IMR-90 (cell line): ENCODE results near the gene MDC1.

Experiments used
- BHLHE40 ChIP-seq: fragments of 150-350 bp; IDR thresholded peaks from 2 replicates; pipeline ENCODE4 v1.6.1; 2016; ENCODE audit warnings: mild to moderate bottlenecking, low read depth, low read length
- CEBPB ChIP-seq: IDR thresholded peaks from 2 replicates; pipeline ENCODE4 v1.6.1; 2012; ENCODE audit warnings: low read depth, low read length, improper control_type of control experiment
- FOS ChIP-seq: fragments of 150-350 bp; IDR thresholded peaks from 2 replicates; pipeline ENCODE4 v1.6.1; 2016; ENCODE audit warnings: low read depth, low read length
- MAFK ChIP-seq: IDR thresholded peaks from 2 replicates; pipeline ENCODE4 v1.6.1; 2012; ENCODE audit warnings: low read depth, low read length, improper control_type of control experiment
- MAZ ChIP-seq: IDR thresholded peaks from 2 replicates; pipeline ENCODE4 v1.6.1; 2012; ENCODE audit warnings: low read depth, mild to moderate bottlenecking, low read length, improper control_type of control experiment, moderate library complexity, borderline replicate concordance
- NFE2L2 ChIP-seq: fragments of 150-350 bp; IDR thresholded peaks from 2 replicates; pipeline ENCODE4 v1.6.1; 2016; ENCODE audit warnings: low read depth, mild to moderate bottlenecking, low read length
- POLR2A ChIP-seq: IDR thresholded peaks from 2 replicates; pipeline ENCODE4 v1.6.1; 2012; ENCODE audit warnings: mild to moderate bottlenecking, low read depth, low read length
- RAD21 ChIP-seq: IDR thresholded peaks from 2 replicates; pipeline ENCODE4 v1.6.1; 2012; ENCODE audit warnings: low read length, improper control_type of control experiment
- RFX5 ChIP-seq: IDR thresholded peaks from 2 replicates; pipeline ENCODE4 v1.8.0; 2012; ENCODE audit warnings: low read depth, mild to moderate bottlenecking, low read length, moderate library complexity
- SMC3 ChIP-seq: fragments of 150-350 bp; IDR thresholded peaks from 2 replicates; pipeline ENCODE4 v1.6.1; 2016; ENCODE audit warnings: low read depth, mild to moderate bottlenecking, antibody characterized with exemption, low read length, moderate library complexity
- TF ChIP-seq, protein P1 (sequence below): conservative IDR thresholded peaks from 2 replicates; pipeline ENCODE4 v1.5.1; 2012; ENCODE audit warnings: mild to moderate bottlenecking, low read depth, low read length, improper control_type of control experiment
- TF ChIP-seq, protein P2 (sequence below): fragments of 150-350 bp; IDR thresholded peaks from 2 replicates; pipeline ENCODE4 v1.6.1; 2017; ENCODE audit warnings: mild to moderate bottlenecking, antibody characterized with exemption, low read length, low read depth

- TF ChIP-seq RFX5 (no peak), POLR2A (no peak), MAZ (peak; percentile 41), BHLHE40 (no peak), RAD21 (no peak), FOS (no peak), SMC3 (no peak), MAFK (no peak), CEBPB (no peak), NFE2L2 (no peak)
- TF ChIP-seq, protein P1, sequence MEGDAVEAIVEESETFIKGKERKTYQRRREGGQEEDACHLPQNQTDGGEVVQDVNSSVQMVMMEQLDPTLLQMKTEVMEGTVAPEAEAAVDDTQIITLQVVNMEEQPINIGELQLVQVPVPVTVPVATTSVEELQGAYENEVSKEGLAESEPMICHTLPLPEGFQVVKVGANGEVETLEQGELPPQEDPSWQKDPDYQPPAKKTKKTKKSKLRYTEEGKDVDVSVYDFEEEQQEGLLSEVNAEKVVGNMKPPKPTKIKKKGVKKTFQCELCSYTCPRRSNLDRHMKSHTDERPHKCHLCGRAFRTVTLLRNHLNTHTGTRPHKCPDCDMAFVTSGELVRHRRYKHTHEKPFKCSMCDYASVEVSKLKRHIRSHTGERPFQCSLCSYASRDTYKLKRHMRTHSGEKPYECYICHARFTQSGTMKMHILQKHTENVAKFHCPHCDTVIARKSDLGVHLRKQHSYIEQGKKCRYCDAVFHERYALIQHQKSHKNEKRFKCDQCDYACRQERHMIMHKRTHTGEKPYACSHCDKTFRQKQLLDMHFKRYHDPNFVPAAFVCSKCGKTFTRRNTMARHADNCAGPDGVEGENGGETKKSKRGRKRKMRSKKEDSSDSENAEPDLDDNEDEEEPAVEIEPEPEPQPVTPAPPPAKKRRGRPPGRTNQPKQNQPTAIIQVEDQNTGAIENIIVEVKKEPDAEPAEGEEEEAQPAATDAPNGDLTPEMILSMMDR: no peak
- TF ChIP-seq, protein P2, sequence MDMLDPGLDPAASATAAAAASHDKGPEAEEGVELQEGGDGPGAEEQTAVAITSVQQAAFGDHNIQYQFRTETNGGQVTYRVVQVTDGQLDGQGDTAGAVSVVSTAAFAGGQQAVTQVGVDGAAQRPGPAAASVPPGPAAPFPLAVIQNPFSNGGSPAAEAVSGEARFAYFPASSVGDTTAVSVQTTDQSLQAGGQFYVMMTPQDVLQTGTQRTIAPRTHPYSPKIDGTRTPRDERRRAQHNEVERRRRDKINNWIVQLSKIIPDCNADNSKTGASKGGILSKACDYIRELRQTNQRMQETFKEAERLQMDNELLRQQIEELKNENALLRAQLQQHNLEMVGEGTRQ: no peak
Measured at GRCh38 chr6:30720738-30721197, 3.7 kb upstream of the MDC1 start.
